Rectal smooth muscle tissue (tissue), 1 donor: ENCODE measurements around the gene ADGRL3.

ENCODE experiments used
- H3K27ac ChIP-seq: one replicate; pipeline ENCODE4 v1.7.0; 2013; ENCODE audit warnings: low read depth, low read length, inconsistent platforms
- H3K27me3 ChIP-seq: one replicate; pipeline ENCODE4 v1.7.0; 2013; ENCODE audit warnings: low read length; ENCODE audit not compliant: control insufficient read depth, insufficient read depth
- H3K36me3 ChIP-seq: one replicate; pipeline ENCODE4 v1.7.0; 2013; ENCODE audit warnings: low read length; ENCODE audit not compliant: control insufficient read depth, insufficient read depth
- H3K4me1 ChIP-seq: one replicate; pipeline ENCODE4 v1.7.0; 2013; ENCODE audit warnings: low read length; ENCODE audit not compliant: control insufficient read depth, insufficient read depth
- H3K4me3 ChIP-seq: one replicate; pipeline ENCODE4 v1.7.0; 2013; ENCODE audit warnings: low read length
- H3K9ac ChIP-seq: one replicate; pipeline ENCODE4 v1.7.0; 2013; ENCODE audit warnings: low read length

ADGRL3 gene

GRCh38 chr4:62006108-62006507 is 806.0 kb downstream of the ADGRL3 start:
- H3K4me3 ChIP-seq, result no peak overlapping the region
- H3K4me1 ChIP-seq, result no peaks in the 10 kb centered on the region
- H3K36me3 ChIP-seq, result no peaks in the 10 kb centered on the region
- H3K27ac ChIP-seq, result no peak overlapping the region
- H3K27me3 ChIP-seq, result no peaks in the 10 kb centered on the region
- no peak overlapping the region for H3K9ac ChIP-seq

- H3K9ac ChIP-seq, result no peak overlapping the region
- H3K27me3 ChIP-seq, result no peaks in the 10 kb centered on the region
- no peak overlapping the region for H3K4me3 ChIP-seq
- H3K36me3 ChIP-seq, result no peaks in the 10 kb centered on the region
- no peak overlapping the region for H3K27ac ChIP-seq
- no peaks in the 10 kb centered on the region for H3K4me1 ChIP-seq
Observed at GRCh38 chr4:62015043-62015739, 815.1 kb downstream of the ADGRL3 start.

- Histone ChIP-seq H3K27me3 (no peaks in the 10 kb centered on the region), H3K27ac (no peak overlapping the region), H3K4me1 (no peaks in the 10 kb centered on the region), H3K9ac (no peak overlapping the region), H3K4me3 (no peak overlapping the region), H3K36me3 (no peaks in the 10 kb centered on the region)
Observed at GRCh38 chr4:62018537-62018936, 818.4 kb downstream of the ADGRL3 start.

DNA sequence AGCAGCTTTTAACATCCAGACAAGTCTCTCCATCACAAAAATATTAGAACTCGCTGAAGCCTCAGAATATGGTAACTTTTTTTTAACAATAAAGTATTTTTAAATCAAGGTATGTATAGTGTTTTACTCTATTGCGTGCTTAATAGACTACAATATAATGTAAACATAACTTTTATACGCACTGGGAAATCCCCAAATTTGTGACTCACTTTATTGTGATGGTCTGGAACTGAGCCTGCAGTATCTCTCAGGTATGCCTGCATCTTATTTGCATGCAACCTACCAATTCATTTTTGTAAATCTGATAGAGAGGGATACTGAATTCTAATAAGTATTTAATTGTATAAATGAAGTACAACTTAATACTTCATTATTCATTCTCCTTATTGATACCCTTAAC is 823.5 kb downstream of the ADGRL3 start:
- H3K4me1 ChIP-seq, result no peaks in the 10 kb centered on the region
- no peak overlapping the region for H3K27ac ChIP-seq
- no peak overlapping the region for H3K9ac ChIP-seq
- no peaks in the 10 kb centered on the region for H3K36me3 ChIP-seq
- H3K27me3 ChIP-seq, result no peaks in the 10 kb centered on the region
- no peak overlapping the region for H3K4me3 ChIP-seq

GRCh38 chr4:62028745-62029144 is 828.6 kb downstream of the ADGRL3 start:
- Histone ChIP-seq H3K9ac (no peak overlapping the region), H3K27me3 (no peaks in the 10 kb centered on the region), H3K4me3 (no peak overlapping the region), H3K27ac (no peak overlapping the region), H3K36me3 (no peaks in the 10 kb centered on the region), H3K4me1 (no peaks in the 10 kb centered on the region)

DNA sequence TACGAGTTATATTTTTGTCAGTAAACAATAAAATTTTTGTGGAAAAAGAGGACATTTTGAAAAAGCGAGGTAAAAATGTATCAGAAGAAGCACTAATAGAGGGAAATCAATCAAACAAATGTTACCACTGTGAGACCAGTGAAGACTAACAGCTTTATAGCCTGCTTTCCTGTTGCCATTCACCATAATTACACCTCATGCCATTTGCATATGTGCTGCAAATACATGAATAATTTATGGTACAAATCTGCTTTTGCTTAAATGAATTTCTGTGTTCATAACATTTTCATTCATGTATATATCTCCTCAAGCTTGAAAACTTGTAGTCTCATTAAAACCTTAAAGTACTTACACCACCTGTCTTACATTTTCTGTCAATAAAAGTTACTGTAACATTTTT is 830.8 kb downstream of the ADGRL3 start:
- Histone ChIP-seq H3K4me3 (no peak overlapping the region), H3K36me3 (no peaks in the 10 kb centered on the region), H3K27ac (no peak overlapping the region), H3K9ac (no peak overlapping the region), H3K27me3 (no peaks in the 10 kb centered on the region), H3K4me1 (no peaks in the 10 kb centered on the region)

GRCh38 chr4:62037571-62037970 is 837.4 kb downstream of the ADGRL3 start:
- no peak overlapping the region for H3K4me3 ChIP-seq
- no peaks in the 10 kb centered on the region for H3K36me3 ChIP-seq
- H3K9ac ChIP-seq, result no peak overlapping the region
- H3K4me1 ChIP-seq, result no peaks in the 10 kb centered on the region
- no peaks in the 10 kb centered on the region for H3K27me3 ChIP-seq
- no peak overlapping the region for H3K27ac ChIP-seq

GRCh38 chr4:62051332-62051731 is 851.2 kb downstream of the ADGRL3 start:
- Histone ChIP-seq H3K36me3 (no peaks in the 10 kb centered on the region), H3K4me1 (no peaks in the 10 kb centered on the region), H3K27ac (no peak overlapping the region), H3K9ac (no peak overlapping the region), H3K4me3 (no peak overlapping the region), H3K27me3 (no peaks in the 10 kb centered on the region)

DNA sequence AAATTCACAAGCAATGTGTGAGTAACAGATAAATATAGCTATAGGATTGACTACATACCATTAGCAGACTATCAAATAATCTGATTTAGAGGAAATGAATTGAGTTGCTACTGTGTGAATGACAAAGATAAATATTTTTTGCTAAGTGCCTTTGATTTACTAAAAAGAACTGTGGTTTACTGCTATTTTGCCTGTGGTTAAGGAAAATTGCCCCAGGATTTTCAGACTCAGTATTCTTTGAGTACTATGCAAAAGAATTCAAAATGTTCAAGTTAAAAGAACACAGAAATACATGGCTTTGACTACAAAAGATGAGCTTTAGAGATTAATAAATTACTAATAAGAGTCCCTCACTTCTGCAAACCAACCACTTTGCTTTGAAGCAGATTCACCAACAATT is 853.8 kb downstream of the ADGRL3 start:
- Histone ChIP-seq H3K27ac (no peak overlapping the region), H3K4me1 (no peaks in the 10 kb centered on the region), H3K4me3 (no peak overlapping the region), H3K36me3 (no peaks in the 10 kb centered on the region), H3K9ac (no peak overlapping the region), H3K27me3 (no peaks in the 10 kb centered on the region)

GRCh38 chr4:62057031-62057430 is 856.9 kb downstream of the ADGRL3 start:
- no peaks in the 10 kb centered on the region for H3K27me3 ChIP-seq
- no peaks in the 10 kb centered on the region for H3K4me1 ChIP-seq
- no peak overlapping the region for H3K27ac ChIP-seq
- H3K36me3 ChIP-seq, result no peaks in the 10 kb centered on the region
- no peak overlapping the region for H3K4me3 ChIP-seq
- no peak overlapping the region for H3K9ac ChIP-seq

DNA sequence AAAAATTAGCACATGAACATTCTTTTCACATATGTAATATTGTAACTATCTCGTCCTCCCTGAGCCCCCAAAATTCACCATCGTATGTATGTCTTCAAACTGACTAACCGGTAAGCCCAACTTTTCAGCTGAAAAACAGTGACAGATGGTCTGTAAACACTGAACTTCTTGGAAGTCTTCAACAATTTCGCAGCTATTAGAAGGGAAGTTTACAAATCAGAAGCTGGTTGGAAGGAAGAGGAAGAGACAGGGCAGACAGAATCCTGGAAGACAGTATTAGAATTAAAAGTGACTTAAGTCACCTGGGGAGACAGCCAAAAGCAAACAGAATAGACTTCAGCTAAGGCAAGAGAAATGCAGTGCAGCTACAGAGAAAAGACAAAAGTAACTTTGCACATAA is 858.4 kb downstream of the ADGRL3 start:
- H3K36me3 ChIP-seq, result no peaks in the 10 kb centered on the region
- H3K4me3 ChIP-seq, result no peak overlapping the region
- no peak overlapping the region for H3K27ac ChIP-seq
- no peak overlapping the region for H3K9ac ChIP-seq
- no peaks in the 10 kb centered on the region for H3K27me3 ChIP-seq
- no peaks in the 10 kb centered on the region for H3K4me1 ChIP-seq

- Histone ChIP-seq H3K27me3 (no peaks in the 10 kb centered on the region), H3K4me3 (no peak overlapping the region), H3K9ac (no peak overlapping the region), H3K27ac (no peak overlapping the region), H3K4me1 (no peaks in the 10 kb centered on the region), H3K36me3 (no peaks in the 10 kb centered on the region)
Observed at GRCh38 chr4:62070291-62070852, 870.2 kb downstream of the ADGRL3 start.

DNA sequence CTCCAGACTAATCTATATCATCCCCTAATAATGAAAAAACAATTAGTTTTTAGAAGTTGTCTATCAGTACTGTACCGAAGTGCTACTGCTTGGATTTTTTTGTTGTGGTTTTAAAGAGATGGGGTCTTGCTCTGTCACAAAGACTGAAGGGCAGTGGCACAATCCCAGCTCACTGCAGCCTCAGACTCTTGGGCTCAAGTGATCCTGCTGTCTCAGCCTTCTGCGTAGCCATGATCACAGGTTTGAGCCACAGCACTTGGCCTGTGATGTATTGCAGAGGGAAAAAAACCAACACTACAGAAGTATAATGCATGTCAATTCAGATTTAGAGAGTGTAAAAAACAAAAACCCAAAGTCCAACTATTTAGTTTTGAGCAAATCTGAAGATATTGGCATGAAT is 875.0 kb downstream of the ADGRL3 start:
- H3K4me3 ChIP-seq, result no peak overlapping the region
- no peaks in the 10 kb centered on the region for H3K4me1 ChIP-seq
- H3K36me3 ChIP-seq, result no peaks in the 10 kb centered on the region
- no peak overlapping the region for H3K9ac ChIP-seq
- H3K27me3 ChIP-seq, result no peaks in the 10 kb centered on the region
- no peak overlapping the region for H3K27ac ChIP-seq
